HG02763 (cell line): ENCODE results near the gene KRTAP12-2.
"Not testable (repeated sequence)": the region's sequence is repeated elsewhere in the genome, so short reads cannot be mapped to it uniquely, and the experiment has no call there.

Experiments used
- ATAC-seq: cut with Tn5 transposase; IDR thresholded peaks from one replicate; pipeline ENCODE4 v1.9.1; 2021; ENCODE audit warnings: mild to moderate bottlenecking, moderate library complexity; ENCODE audit not compliant: unreplicated experiment

KRTAP12-2 gene

DNA sequence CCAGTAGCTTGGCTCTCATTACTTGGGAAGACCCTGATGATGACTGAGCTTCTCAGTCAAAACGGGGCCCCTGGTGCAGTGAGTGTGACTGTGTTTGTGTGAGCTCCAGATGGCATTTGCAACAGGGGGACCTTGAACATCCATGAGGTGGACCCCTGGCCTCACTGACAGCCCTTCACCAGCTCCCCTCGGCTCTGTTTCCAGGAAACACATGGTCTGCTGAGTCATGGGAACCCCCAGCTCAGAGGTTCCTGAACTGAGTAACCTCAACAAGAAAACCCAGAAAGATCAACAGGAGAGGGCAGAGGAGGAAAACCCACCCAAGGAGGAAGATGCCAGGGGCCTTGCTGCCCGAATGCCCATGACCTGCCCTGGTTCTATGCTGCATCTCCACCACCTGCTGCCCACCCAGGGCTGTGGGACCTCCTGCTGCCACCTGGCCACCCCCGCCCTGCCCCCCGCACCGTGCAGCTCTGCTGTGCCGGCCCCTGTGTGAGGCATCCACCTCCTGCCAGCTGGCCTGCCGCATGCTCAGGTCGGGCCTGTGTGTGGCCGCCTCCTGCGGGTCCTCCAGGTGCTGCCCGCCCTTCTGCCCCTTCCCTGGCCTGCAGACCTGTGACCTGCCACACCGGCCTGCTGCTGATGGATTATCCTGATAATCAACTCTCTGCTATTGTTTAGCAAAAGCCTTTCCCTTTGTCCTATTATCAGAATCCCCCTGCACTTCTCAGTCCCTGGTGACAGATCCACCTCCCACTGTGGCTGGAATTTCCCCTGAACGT is 19.5 kb upstream of the KRTAP12-2 start:
- no peak for ATAC-seq

GRCh38 chr21:44685050-44685449 is 18.3 kb upstream of the KRTAP12-2 start:
- ATAC-seq, result not testable (repeated sequence)

- ATAC-seq, result no peak
These were observed 17.8 kb upstream of the KRTAP12-2 start for GRCh38 chr21:44684483-44684882.

DNA sequence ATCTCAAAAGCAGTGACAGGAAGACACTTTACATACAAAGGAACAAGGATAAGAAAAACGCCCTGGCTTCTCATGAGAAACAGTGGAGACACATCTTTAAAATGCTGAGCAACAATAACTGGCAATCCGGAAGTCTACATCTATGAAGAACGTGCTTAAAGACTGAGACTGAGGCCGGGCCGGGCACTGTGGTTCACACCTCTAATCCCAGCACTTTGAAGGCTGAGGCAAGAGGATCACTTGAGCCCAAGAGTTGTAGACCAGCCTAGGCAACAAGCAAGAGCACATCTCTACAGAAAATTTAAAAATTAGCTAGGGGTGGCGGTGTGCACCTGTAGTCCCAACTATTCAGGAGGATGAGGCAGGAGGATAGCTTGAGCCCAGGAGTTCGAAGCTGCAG is 17.4 kb upstream of the KRTAP12-2 start:
- ATAC-seq, result no peak

DNA sequence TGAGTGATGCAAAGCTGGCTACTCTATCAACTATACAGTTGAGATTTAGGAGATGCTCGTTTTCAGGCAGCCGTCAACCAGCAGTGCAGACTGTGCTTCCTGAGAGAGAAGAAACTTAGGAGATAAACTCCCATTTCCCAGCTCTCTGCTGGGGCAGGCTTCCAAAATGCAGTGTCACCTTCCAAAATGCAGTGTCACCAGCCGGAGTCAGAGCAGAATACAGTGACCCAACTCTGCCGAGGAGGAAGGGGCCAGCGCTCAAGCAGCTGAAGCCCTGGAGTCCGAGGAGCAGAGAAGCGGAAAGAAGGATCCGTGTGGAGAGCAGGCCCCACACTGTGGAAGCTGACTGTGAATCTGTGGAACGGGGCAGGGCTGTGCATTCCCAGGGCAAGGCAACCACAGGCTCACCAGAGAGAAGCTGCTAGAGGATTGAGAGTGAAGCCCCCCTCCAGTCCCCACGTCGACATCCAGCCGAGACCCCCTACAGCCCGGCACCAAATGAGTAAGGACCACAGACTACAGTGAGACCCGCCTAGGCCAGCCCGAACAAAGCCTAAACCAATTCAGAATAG is 15.9 kb upstream of the KRTAP12-2 start:
- ATAC-seq, result no peak

- ATAC-seq, result no peak
These were observed 15.3 kb upstream of the KRTAP12-2 start, which contains the start of gene KRTAP12-1 for GRCh38 chr21:44681861-44682579. TSS of gene KRTAP12-1 (minus strand) at chr21:44682163. CDS start at chr21:44682123, 40 bp downstream.

DNA sequence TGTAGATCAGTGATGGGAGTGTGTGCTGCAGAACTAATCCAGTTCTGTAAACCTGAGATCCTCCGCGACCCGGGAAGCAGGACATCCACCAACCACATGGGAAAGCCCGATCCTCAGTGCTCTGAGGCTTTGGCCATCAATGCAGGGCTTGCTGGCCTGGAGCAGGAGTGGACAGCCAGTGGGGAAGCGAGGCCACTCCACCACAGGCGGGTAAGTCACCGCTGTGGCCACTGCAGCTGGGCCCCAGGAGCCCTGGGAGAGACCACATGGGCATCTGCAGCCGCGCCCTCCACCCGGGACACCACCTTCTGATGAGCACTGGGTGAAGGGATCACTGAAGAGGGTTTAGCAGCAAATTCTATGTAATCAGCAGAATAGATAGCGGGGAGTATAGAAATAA is 14.4 kb upstream of the KRTAP12-2 start:
- ATAC-seq, result no peak

DNA sequence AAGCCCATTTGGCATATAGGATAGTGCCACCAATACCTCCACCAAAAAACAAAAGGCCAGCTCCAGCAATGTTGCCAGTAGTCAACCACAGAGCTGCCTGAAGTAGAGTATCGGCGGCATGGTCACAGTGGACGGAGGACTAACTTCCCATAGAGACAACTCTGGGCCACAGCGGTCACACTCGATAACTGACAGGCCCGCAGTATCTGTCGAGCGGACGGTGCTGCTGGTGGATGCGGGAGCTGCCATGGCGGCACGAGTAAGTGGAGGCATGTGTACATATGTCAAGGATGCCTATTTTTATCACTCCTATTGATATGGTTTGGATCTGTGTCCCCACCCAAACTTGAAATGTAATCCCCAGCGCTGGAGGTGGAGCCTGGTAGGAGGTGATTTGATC is 11.2 kb upstream of the KRTAP12-2 start:
- no peak for ATAC-seq

- no peak for ATAC-seq
These were observed 5.2 kb upstream of the KRTAP12-2 start for GRCh38 chr21:44671911-44672310.

DNA sequence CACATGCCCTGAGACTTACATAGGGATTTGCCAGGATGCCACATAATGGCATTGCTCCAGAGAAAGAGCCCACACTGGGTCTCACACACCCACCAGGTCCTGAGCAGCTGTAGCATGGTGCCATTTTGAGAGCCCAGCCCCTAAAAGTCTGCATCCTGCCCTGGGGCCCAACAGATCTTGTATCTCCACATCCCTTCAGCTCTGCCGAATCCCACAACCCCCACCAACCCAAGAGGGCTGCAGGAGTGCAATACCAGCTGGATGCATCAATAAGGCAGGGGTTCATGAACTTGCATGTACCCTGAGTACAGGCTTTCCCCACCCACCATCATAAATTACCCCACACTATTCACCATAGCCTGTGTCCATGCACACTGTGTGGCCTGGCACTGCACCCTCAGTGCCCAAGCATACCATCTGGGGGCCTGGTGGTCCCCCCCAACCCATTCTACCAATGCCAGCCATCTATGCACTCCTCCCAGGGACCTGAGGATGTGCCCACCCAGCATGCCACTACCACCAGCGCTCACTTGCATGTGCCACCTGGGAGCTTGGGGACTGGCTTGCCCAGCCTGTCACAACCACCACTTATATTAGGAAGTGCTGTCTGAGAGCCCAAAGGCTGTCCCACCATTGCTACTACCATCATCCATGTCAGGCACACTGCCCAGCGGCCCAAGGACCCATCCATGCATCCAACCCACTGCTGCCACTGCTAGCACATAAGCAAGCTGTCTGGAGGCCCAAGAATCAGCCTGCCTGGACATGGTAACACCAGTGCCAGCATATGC is 4.1 kb upstream of the KRTAP12-2 start:
- ATAC-seq, result no peak

- ATAC-seq, result no peak
These were observed 885 bp upstream of the KRTAP12-2 start for GRCh38 chr21:44667612-44668011.

- no peak for ATAC-seq
These were observed 2.0 kb downstream of the KRTAP12-2 start for GRCh38 chr21:44664691-44665090.

DNA sequence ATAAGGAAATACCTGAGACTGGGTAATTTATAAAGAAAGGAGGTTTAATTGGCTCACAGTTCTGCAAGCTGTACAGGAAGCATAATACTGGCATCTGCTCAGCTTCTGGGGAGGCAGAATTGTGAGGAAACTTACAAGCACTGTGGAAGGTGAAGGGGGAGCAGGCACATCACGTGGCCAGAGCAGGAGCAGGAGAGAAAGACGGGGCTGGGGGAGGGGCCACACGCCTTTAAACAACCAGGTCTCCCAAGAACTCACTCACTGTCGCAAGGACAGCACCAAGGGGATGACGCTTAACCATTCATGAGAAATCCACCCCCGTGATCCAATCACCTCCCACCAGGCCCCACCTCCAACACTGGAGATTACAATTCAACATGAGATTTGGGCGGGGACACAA is 5.2 kb downstream of the KRTAP12-2 start:
- not testable (repeated sequence) for ATAC-seq

- no peak for ATAC-seq
These were observed 7.7 kb downstream of the KRTAP12-2 start for GRCh38 chr21:44658913-44659595.

DNA sequence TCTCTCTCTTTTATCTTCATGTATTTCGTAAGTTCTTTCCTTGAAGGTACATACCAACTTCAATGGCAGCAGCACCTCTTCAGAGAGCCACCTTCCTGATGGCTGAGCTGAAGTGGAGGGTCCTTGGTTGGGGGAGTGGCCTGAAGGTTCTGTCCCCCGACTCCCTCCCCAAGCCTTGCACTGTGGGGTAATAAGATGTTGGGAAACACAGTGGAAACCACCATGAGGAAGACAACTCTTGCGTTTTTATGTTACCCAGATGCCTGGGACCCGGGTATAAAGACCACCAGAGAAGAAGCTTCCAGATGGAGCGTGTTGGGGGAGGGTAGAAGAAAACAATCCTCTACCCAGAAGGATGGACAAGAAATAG is 8.2 kb downstream of the KRTAP12-2 start:
- no peak for ATAC-seq

- no peak for ATAC-seq
These were observed 8.8 kb downstream of the KRTAP12-2 start, which contains the start of gene KRTAP12-3 for GRCh38 chr21:44657635-44658540. TSS of gene KRTAP12-3 (plus strand) at chr21:44657932. CDS start at chr21:44657980, 48 bp downstream.

GRCh38 chr21:44656868-44657267 is 9.9 kb downstream of the KRTAP12-2 start:
- no peak for ATAC-seq

DNA sequence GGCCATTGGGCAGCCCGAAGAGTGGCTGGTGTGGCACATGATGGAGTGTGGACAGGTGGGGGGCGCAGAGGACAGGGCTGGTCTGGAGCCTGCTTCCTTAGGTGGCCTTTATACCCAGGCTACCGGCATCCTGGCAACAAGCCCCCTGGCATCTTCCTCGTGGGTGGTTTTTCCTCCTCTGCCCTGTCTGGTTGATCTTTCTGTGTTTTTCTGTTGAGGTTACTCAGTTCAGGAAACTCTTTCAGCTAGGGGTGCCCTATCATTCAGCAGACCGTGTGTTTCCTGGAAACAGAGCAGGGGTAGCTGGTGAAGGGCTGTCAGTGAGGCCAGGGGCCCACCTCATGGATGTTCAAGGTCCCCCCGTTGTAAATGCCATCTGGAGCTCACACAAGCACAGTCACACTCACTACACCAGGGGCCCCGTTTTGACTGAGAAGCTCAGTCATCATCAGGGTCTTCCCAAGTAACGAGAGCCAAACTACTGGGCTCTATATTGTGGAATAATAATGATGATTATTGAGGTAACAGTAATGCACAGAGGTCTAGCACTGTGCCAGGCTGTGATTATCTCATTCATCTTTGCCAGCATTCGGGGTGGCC is 12.1 kb downstream of the KRTAP12-2 start, which contains the start of gene KRTAP12-4:
TSS of gene KRTAP12-4 (minus strand) at position 84 of the 600 bp plus-strand sequence. CDS start at position 39, 45 bp downstream.
- no peak for ATAC-seq
